GM23338 (cell line): ENCODE data around the gene BHLHE23. TPM values are rescaled to one million over a fixed set of nuclear protein-coding genes. Genes with fewer than 3 reads are reported as not detected.
"Not testable (repeated sequence)": the region's sequence is repeated elsewhere in the genome, so short reads cannot be mapped to it uniquely, and the experiment has no call there.

Experiments used
- ATAC-seq: fragments of 200-7000 bp; cut with Tn5 transposase; 3 replicates; pipeline ENCODE4 v1.9.1; 2020
- DNase-seq: peaks from one replicate; pipeline ENCODE4 v3.0.0-alpha.2; 2015; ENCODE audit warnings: low spot score
- H2AFZ ChIP-seq: fragments of 200-600 bp; sonication (generic); 2 replicates; pipeline ENCODE4 v1.8.0; 2016; ENCODE audit warnings: antibody characterized with exemption, mild to moderate bottlenecking, moderate library complexity
- H3F3A ChIP-seq: fragments of 200-600 bp; sonication (generic); replicated peaks from 2 replicates; pipeline ENCODE4 v1.8.0; 2017; ENCODE audit warnings: antibody characterized with exemption, mixed run types, low read depth
- H3K27ac ChIP-seq: fragments of 200-600 bp; sonication (generic); 2 replicates; pipeline ENCODE4 v1.6.1; 2016; ENCODE audit warnings: low read depth
- H3K27me3 ChIP-seq: fragments of 200-600 bp; sonication (generic); 2 replicates; pipeline ENCODE4 v1.8.0; 2016; ENCODE audit warnings: mild to moderate bottlenecking, mixed run types, moderate library complexity; ENCODE audit not compliant: insufficient read depth
- H3K36me3 ChIP-seq: fragments of 200-600 bp; sonication (generic); 2 replicates; pipeline ENCODE4 v1.8.0; 2016; ENCODE audit warnings: mild to moderate bottlenecking; ENCODE audit not compliant: insufficient read depth
- H3K4me1 ChIP-seq: fragments of 200-600 bp; sonication (generic); 2 replicates; pipeline ENCODE4 v1.8.0; 2016; ENCODE audit warnings: mild to moderate bottlenecking, moderate library complexity; ENCODE audit not compliant: insufficient read depth
- H3K4me2 ChIP-seq: fragments of 200-600 bp; sonication (generic); 2 replicates; pipeline ENCODE4 v1.7.1; 2017; ENCODE audit warnings: mixed run types
- H3K4me3 ChIP-seq: fragments of 200-600 bp; sonication (generic); 2 replicates; pipeline ENCODE4 v1.6.1; 2016; ENCODE audit warnings: mixed run types
- H3K79me2 ChIP-seq: fragments of 200-600 bp; sonication (generic); replicated peaks from 2 replicates; pipeline ENCODE4 v1.8.0; 2017; ENCODE audit warnings: mild to moderate bottlenecking; ENCODE audit not compliant: insufficient read depth
- H3K9me2 ChIP-seq: fragments of 200-600 bp; sonication (generic); 2 replicates; pipeline ENCODE4 v1.8.0; 2017; ENCODE audit not compliant: insufficient read depth
- H4K20me1 ChIP-seq: fragments of 200-600 bp; sonication (generic); replicated peaks from 2 replicates; pipeline ENCODE4 v1.8.0; 2017; ENCODE audit warnings: mild to moderate bottlenecking; ENCODE audit not compliant: insufficient read depth
- H3K27ac Mint-ChIP-seq: 2 replicates; pipeline ENCODE4 v1.8.0; 2020; ENCODE audit warnings: inconsistent platforms, mild to moderate bottlenecking, moderate library complexity, mixed read lengths
- H3K27me3 Mint-ChIP-seq: 3 replicates; pipeline ENCODE4 v1.8.0; 2022; ENCODE audit warnings: low read depth, mild to moderate bottlenecking, moderate library complexity, mixed read lengths, inconsistent platforms; ENCODE audit not compliant: insufficient read depth, poor library complexity
- H3K36me3 Mint-ChIP-seq: 3 replicates; pipeline ENCODE4 v1.8.0; 2021; ENCODE audit warnings: low read depth, mild to moderate bottlenecking, inconsistent platforms, moderate library complexity, mixed read lengths
- H3K4me1 Mint-ChIP-seq: 3 replicates; pipeline ENCODE4 v1.8.0; 2020; ENCODE audit warnings: mild to moderate bottlenecking, inconsistent platforms, mixed read lengths
- H3K4me3 Mint-ChIP-seq: 3 replicates; pipeline ENCODE4 v1.8.0; 2021; ENCODE audit warnings: moderate library complexity, mild to moderate bottlenecking, inconsistent platforms, mixed read lengths
- H3K9me3 Mint-ChIP-seq: 3 replicates; pipeline ENCODE4 v1.8.0; 2020; ENCODE audit warnings: moderate library complexity, mild to moderate bottlenecking, inconsistent platforms, mixed read lengths
- CTCF ChIP-seq, 2 experiments: fragments of 200-600 bp in 1 of 2; sonication (generic) in 1 of 2; conservative IDR thresholded peaks; 2 replicates each; pipeline versions ENCODE4 v1.5.1 to v1.6.1; 2016 to 2017; ENCODE audit warnings: antibody characterized with exemption in 2 of 2, low read depth in 2 of 2, mild to moderate bottlenecking in 2 of 2, moderate library complexity in 1 of 2
- EZH2 ChIP-seq: fragments of 200-600 bp; sonication (generic); IDR thresholded peaks from one replicate; pipeline ENCODE4 v1.8.0; 2017; ENCODE audit warnings: antibody characterized with exemption, mild to moderate bottlenecking, low read depth; ENCODE audit not compliant: unreplicated experiment
- JUNB ChIP-seq: IDR thresholded peaks from one replicate; pipeline ENCODE4 v1.6.1; 2016; ENCODE audit warnings: antibody characterized with exemption; ENCODE audit not compliant: unreplicated experiment
- NANOG ChIP-seq: IDR thresholded peaks from 2 replicates; pipeline ENCODE4 v1.6.1; 2016; ENCODE audit warnings: antibody characterized with exemption, borderline replicate concordance
- POLR2AphosphoS5 ChIP-seq: IDR thresholded peaks from 2 replicates; pipeline ENCODE4 v1.6.1; 2016; ENCODE audit warnings: antibody characterized with exemption, low read depth
- ZNF114 ChIP-seq: fragments of 250-450 bp; sonication (Bioruptor Pico); IDR thresholded peaks from 2 replicates; pipeline ENCODE4 v1.5.0; 2020; ENCODE audit warnings: mild to moderate bottlenecking, moderate library complexity
- polyA plus RNA-seq: library from polyadenylated mRNA; unstranded; fragments of >200 nt; fragmentation: Nextera tagmentation; extraction: Ambion mirVana; gene quantifications from 2 replicates; pipeline ENCODE4 v1.2.1, GENCODE V29; 2016
- total RNA-seq: library from RNA; depleted of rRNA; stranded (reverse); fragments of >200 nt; shearing (Covaris generic); gene quantifications from 2 replicates; pipeline ENCODE4 v1.2.3, GENCODE V29; 2014

Gene BHLHE23
- total and polyA plus RNA-seq, 2 experiments from 2014 or later, result 0.52 to 5.0 TPM

GRCh38 chr20:62961310-62961783 lies 45.4 kb downstream of the BHLHE23 start:
- no peaks in the 10 kb centered on the region for H4K20me1 ChIP-seq
- H3K9me2 ChIP-seq, result no peaks in the 10 kb centered on the region
- H3K27me3 ChIP-seq, result no peaks in the 10 kb centered on the region
- Mint-ChIP-seq H3K9me3 (no peaks in the 10 kb centered on the region), H3K27ac (no peak overlapping the region; the same call in 1 of the 2 replicates), H3K36me3 (peaks cover 8% of the 10 kb centered on the region; the same call in 2 of the 3 replicates), H3K27me3 (peaks cover 4% of the 10 kb centered on the region), H3K4me3 (peak overlapping the region; percentile 42; the same call in 1 of the 3 replicates), H3K4me1 (peaks cover 4% of the 10 kb centered on the region; the same call in 2 of the 3 replicates)
- no peak overlapping the region for H3K4me3 ChIP-seq
- H2AFZ ChIP-seq, result no peak overlapping the region
- H3F3A ChIP-seq, result no peaks in the 10 kb centered on the region; the same call in 1 of the 2 replicates
- no peaks in the 10 kb centered on the region for H3K36me3 ChIP-seq
- ATAC-seq (peak; percentile 68), DNase-seq (no peak)
- H3K79me2 ChIP-seq, result no peaks in the 10 kb centered on the region; the same call in 1 of the 2 replicates
- H3K27ac ChIP-seq, result 0 out of 2 replicates have a peak overlapping the region, but pooled peaks have one; percentile 66
- no peak overlapping the region for H3K4me2 ChIP-seq
- TF ChIP-seq EZH2 (no peak), NANOG (no peak), JUNB (no peak), CTCF (conservative IDR thresholded peaks at IDR 0.05; ENCODE audit: low read depth in 2 of 2) (peak; percentile 17 to 46; a peak in 3 of 4 replicates)
- H3K4me1 ChIP-seq, result no peaks in the 10 kb centered on the region

GRCh38 chr20:62960446-62961309 lies 46.1 kb downstream of the BHLHE23 start:
- not testable (repeated sequence) for H2AFZ ChIP-seq, H3K36me3 Mint-ChIP-seq, DNase-seq, H4K20me1 ChIP-seq, H3K4me1 Mint-ChIP-seq, H3K27ac ChIP-seq, H3K4me3 ChIP-seq, H3K9me3 Mint-ChIP-seq, H3K27me3 Mint-ChIP-seq, H3K4me2 ChIP-seq, H3F3A ChIP-seq, H3K27me3 ChIP-seq, H3K36me3 ChIP-seq, H3K79me2 ChIP-seq, H3K4me1 ChIP-seq, H3K9me2 ChIP-seq
- 0 out of 3 replicates have a peak overlapping the region, but pooled peaks have one; percentile 24 for H3K4me3 Mint-ChIP-seq
- peak overlapping the region; percentile 89 for H3K27ac Mint-ChIP-seq
- peak; percentile 52 for ATAC-seq

GRCh38 chr20:62959998-62960436 lies 46.7 kb downstream of the BHLHE23 start:
- Mint-ChIP-seq H3K27me3 (peaks cover 4% of the 10 kb centered on the region), H3K4me3 (no peak overlapping the region), H3K27ac (peak overlapping the region; percentile 52; the same call in 1 of the 2 replicates), H3K4me1 (peaks cover 4% of the 10 kb centered on the region; the same call in 2 of the 3 replicates), H3K9me3 (no peaks in the 10 kb centered on the region), H3K36me3 (peaks cover 8% of the 10 kb centered on the region; the same call in 2 of the 3 replicates)
- H3K4me1 ChIP-seq, result no peaks in the 10 kb centered on the region; the same call in 1 of the 2 replicates
- H3K9me2 ChIP-seq, result no peaks in the 10 kb centered on the region
- TF ChIP-seq ZNF114 (CRISPR knock-in tag) (no peak), POLR2AphosphoS5 (no peak), CTCF (conservative IDR thresholded peaks at IDR 0.05; ENCODE audit: low read depth in 2 of 2) (no peak), NANOG (no peak), EZH2 (no peak)
- H3K4me2 ChIP-seq, result no peak overlapping the region
- no peak overlapping the region for H2AFZ ChIP-seq
- H3F3A ChIP-seq, result no peaks in the 10 kb centered on the region; the same call in 1 of the 2 replicates
- H3K36me3 ChIP-seq, result no peaks in the 10 kb centered on the region
- H3K27me3 ChIP-seq, result no peaks in the 10 kb centered on the region
- DNase-seq (no peak), ATAC-seq (no peak)
- H3K79me2 ChIP-seq, result peaks cover 13% of the 10 kb centered on the region
- H3K4me3 ChIP-seq, result no peak overlapping the region
- H3K27ac ChIP-seq, result no peak overlapping the region
- no peaks in the 10 kb centered on the region; the same call in 1 of the 2 replicates for H4K20me1 ChIP-seq
